Lower lobe of right lung (tissue), 2 donors: ENCODE measurements around the gene IFRD1. TPM values are rescaled to one million over a fixed set of nuclear protein-coding genes. Genes with fewer than 3 reads are reported as not detected.
A peak's percentile ranks its signal among the peaks of the same experiment; 100 is the strongest.

Experiments used
- ATAC-seq, 2 donors: fragments of 200-7000 bp; cut with Tn5 transposase; one replicate each; pipeline ENCODE4 v1.9.1; 2020 to 2022; ENCODE audit warnings: mild to moderate bottlenecking in 2 of 2, moderate library complexity in 2 of 2
- DNase-seq: peaks from one replicate; pipeline ENCODE4 v3.0.0-alpha.2; 2020
- H3K27ac ChIP-seq: fragments of 200-600 bp; one replicate; pipeline ENCODE4 v1.8.0; 2022
- H3K27me3 ChIP-seq: fragments of 200-600 bp; one replicate; pipeline ENCODE4 v1.8.0; 2022; ENCODE audit warnings: low read depth
- H3K36me3 ChIP-seq: fragments of 200-600 bp; one replicate; pipeline ENCODE4 v1.8.0; 2022; ENCODE audit warnings: mild to moderate bottlenecking
- H3K4me1 ChIP-seq: fragments of 200-600 bp; one replicate; pipeline ENCODE4 v1.8.0; 2022
- H3K4me3 ChIP-seq: fragments of 200-600 bp; one replicate; pipeline ENCODE4 v1.8.0; 2022; ENCODE audit warnings: mild to moderate bottlenecking
- H3K9me3 ChIP-seq: fragments of 200-600 bp; one replicate; pipeline ENCODE4 v1.8.0; 2022
- intact Hi-C: fragments of 100-400 bp; cut with DNase I; formaldehyde crosslinking; loops from one replicate; pipeline ENCODE4 v1.11.0; 2022
- total RNA-seq: library from RNA; stranded (reverse); fragmentation: NEBNext Ultra II Directional; extraction: Animal tissue kit (Norgen Biotek cat#: 25700); gene quantifications from one replicate; pipeline ENCODE4 v1.2.1, GENCODE V29; 2021
- TF ChIP-seq, protein P1 (sequence below): fragments of 200-600 bp; IDR thresholded peaks from one replicate; pipeline ENCODE4 v1.8.0; 2022; ENCODE audit warnings: antibody characterized with exemption, mild to moderate bottlenecking
- donor health status: DM: no; HTN: yes; CAD: no; lungs with severe emphysema.

IFRD1 gene
- total RNA-seq, 1 donor from 2014 or later = 46.9 TPM

- Histone ChIP-seq H3K4me3 (no peak overlapping the region), H3K27me3 (no peaks in the 10 kb centered on the region), H3K4me1 (peaks cover 4% of the 10 kb centered on the region), H3K9me3 (no peaks in the 10 kb centered on the region), H3K27ac (no peak overlapping the region), H3K36me3 (no peaks in the 10 kb centered on the region)
- intact Hi-C loops = no loop called here
- TF ChIP-seq, protein P1, sequence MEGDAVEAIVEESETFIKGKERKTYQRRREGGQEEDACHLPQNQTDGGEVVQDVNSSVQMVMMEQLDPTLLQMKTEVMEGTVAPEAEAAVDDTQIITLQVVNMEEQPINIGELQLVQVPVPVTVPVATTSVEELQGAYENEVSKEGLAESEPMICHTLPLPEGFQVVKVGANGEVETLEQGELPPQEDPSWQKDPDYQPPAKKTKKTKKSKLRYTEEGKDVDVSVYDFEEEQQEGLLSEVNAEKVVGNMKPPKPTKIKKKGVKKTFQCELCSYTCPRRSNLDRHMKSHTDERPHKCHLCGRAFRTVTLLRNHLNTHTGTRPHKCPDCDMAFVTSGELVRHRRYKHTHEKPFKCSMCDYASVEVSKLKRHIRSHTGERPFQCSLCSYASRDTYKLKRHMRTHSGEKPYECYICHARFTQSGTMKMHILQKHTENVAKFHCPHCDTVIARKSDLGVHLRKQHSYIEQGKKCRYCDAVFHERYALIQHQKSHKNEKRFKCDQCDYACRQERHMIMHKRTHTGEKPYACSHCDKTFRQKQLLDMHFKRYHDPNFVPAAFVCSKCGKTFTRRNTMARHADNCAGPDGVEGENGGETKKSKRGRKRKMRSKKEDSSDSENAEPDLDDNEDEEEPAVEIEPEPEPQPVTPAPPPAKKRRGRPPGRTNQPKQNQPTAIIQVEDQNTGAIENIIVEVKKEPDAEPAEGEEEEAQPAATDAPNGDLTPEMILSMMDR = no peak
- DNase-seq (no peak), ATAC-seq (no peak)
These were observed 5.8 kb upstream of the IFRD1 start for GRCh38 chr7:112444505-112444904.

DNA sequence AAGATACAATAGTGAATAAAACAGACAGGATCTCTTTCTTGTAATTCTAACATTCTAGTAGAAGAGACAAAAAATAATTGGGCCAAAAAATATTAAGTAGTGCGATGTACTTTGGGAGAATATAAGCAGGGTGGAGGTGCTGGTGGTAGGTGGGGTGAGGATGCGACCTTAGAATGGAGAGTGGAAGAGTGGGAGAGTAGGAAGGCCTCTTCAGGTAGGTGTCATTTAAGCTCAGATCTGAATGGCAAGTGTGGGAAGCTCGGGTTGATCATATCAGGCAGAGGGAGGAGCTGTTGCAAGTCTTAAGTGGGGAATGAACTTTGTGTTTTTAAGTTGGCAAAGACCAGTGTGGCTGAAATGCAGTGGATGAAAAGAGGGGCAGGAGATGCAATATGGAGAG, 3.8 kb upstream of the IFRD1 start:
- H3K4me1 ChIP-seq = peaks cover 6% of the 10 kb centered on the region
- ATAC-seq = no peak
- no peak overlapping the region for H3K4me3 ChIP-seq
- H3K27me3 ChIP-seq = no peaks in the 10 kb centered on the region
- H3K27ac ChIP-seq = no peak overlapping the region
- TF ChIP-seq, protein P1 = no peak
- no peak for DNase-seq
- no peaks in the 10 kb centered on the region for H3K9me3 ChIP-seq
- intact Hi-C loops = no loop called here
- no peaks in the 10 kb centered on the region for H3K36me3 ChIP-seq

DNA sequence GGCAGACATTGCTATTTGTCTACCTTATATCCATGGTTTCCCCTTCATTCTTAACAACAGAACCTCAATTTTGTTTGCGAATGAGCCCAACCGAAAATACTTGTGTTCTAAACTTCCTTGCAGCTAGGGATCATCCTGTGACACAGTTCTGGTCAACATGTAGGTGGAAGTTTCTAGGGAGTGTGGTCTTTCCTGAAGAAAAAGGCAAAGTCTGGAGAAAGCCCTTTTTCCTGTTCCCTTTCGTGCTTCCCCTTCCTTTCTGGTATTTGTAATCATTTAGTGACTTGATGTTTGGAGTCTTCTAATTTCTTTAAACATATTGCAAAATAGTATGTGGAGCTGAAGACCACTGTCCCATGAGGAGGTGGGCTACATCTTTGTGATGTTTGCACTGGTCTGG, 2.9 kb upstream of the IFRD1 start:
- DNase-seq (no peak), ATAC-seq (no peak)
- H3K4me1 ChIP-seq = peaks cover 15% of the 10 kb centered on the region
- H3K27me3 ChIP-seq = no peaks in the 10 kb centered on the region
- no peaks in the 10 kb centered on the region for H3K36me3 ChIP-seq
- no peak overlapping the region for H3K4me3 ChIP-seq
- TF ChIP-seq, protein P1 = no peak
- H3K9me3 ChIP-seq = no peaks in the 10 kb centered on the region
- no peak overlapping the region for H3K27ac ChIP-seq
- intact Hi-C loops = no loop called here

DNA sequence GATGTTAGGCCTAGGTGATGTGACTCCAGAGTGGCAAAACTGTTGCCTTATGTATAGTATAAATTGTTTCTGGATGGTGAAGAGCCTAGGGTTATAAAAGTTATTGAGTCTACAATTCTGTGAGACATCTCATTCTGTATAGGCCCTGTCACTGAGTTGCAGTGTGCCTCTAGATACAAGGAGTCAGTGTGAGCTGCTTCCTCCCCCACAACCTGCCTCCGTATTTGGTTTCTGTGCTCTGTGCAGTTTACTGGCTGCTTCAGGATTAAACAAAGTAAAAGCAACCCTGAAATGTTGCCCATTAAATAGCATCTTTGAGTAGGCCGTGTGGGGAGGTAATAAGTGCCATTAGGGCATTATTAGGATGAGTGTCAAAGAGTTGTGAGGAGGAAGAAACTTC, 1.9 kb upstream of the IFRD1 start:
- Histone ChIP-seq H3K36me3 (no peaks in the 10 kb centered on the region), H3K27ac (no peak overlapping the region)
- ATAC-seq = no peak

GRCh38 chr7:112448891-112449290, 1.4 kb upstream of the IFRD1 start:
- H3K4me3 ChIP-seq = no peak overlapping the region
- ATAC-seq = no peak
- TF ChIP-seq, protein P1 = no peak
- no peaks in the 10 kb centered on the region for H3K9me3 ChIP-seq
- no peaks in the 10 kb centered on the region for H3K36me3 ChIP-seq
- no peak for DNase-seq
- intact Hi-C loops = no loop called here
- peak overlapping the region; percentile 97 for H3K27ac ChIP-seq
- H3K27me3 ChIP-seq = no peaks in the 10 kb centered on the region
- peaks cover 30% of the 10 kb centered on the region for H3K4me1 ChIP-seq

More for the DNA sequence above, 1.9 kb upstream of the IFRD1 start:
- Histone ChIP-seq H3K27me3 (no peaks in the 10 kb centered on the region), H3K4me1 (peaks cover 25% of the 10 kb centered on the region), H3K9me3 (no peaks in the 10 kb centered on the region), H3K4me3 (no peak overlapping the region)
- DNase-seq = no peak
- TF ChIP-seq, protein P1 = no peak
- intact Hi-C loops = no loop called here

- TF ChIP-seq, protein P1 = no peak
- H3K27ac ChIP-seq = peak overlapping the region; percentile 97
- ATAC-seq = peak in 1 of 2 donors; percentile 30
- no peaks in the 10 kb centered on the region for H3K9me3 ChIP-seq
- DNase-seq = no peak
- H3K27me3 ChIP-seq = no peaks in the 10 kb centered on the region
- H3K4me3 ChIP-seq = peak overlapping the region; percentile 82
- peaks cover 34% of the 10 kb centered on the region for H3K4me1 ChIP-seq
- intact Hi-C loops = no loop called here
- no peaks in the 10 kb centered on the region for H3K36me3 ChIP-seq
These were observed 907 bp upstream of the IFRD1 start for GRCh38 chr7:112449353-112449752.
